Measurements from ENCODE around the gene SOD2. TPM values are rescaled to one million over a fixed set of nuclear protein-coding genes. Genes with fewer than 3 reads are reported as not detected.
"Not testable (repeated sequence)": the region's sequence is repeated elsewhere in the genome, so short reads cannot be mapped to it uniquely, and the experiment has no call there.

SOD2 gene
- total RNA-seq, 1 donor from 2014 or later = 63.1 TPM

DNA sequence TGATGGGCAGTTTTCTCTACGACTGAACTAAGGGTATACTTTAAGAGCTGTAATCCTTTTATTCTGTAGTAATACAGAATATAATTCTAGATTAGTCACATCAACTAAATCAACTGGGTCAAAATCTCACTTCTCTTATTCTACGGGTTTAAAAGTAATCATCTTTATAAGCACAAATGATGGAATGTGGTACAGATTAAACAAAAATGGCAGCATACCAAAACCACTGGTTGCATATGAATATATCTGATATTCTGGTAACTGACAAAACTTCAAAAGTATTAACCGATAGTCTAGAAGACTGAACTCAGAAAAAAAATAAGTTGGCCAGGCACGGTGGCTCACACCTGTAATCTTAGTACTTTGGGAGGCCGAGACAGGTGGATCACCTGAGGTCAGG lies 7.0 kb downstream of the SOD2 start:
- intact Hi-C loops (cut with micrococcal nuclease) = no loop called here

- intact Hi-C loops (cut with micrococcal nuclease) = no loop called here
Observed at GRCh38 chr6:159684013-159684304, 9.1 kb downstream of the SOD2 start.

GRCh38 chr6:159682810-159683209 lies 10.2 kb downstream of the SOD2 start:
- intact Hi-C loops (cut with micrococcal nuclease) = no loop called here

DNA sequence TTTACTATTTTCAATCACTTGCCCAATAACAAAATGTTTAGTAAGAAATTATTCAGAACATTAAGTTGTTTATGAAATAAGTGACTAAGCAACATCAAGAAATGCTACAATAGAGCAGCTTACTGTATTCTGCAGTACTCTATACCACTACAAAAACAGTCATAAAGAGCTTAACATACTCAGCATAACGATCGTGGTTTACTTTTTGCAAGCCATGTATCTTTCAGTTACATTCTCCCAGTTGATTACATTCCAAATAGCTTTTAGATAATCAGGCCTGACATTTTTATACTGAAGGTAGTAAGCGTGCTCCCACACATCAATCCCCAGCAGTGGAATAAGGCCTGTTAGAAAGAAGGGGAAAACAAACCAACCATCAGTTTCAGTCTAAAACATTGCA lies 10.7 kb downstream of the SOD2 start:
- intact Hi-C loops (cut with micrococcal nuclease) = no loop called here

- intact Hi-C loops (cut with micrococcal nuclease) = no loop called here
Observed at GRCh38 chr6:159681191-159681880, 11.7 kb downstream of the SOD2 start.

GRCh38 chr6:159680104-159680503 lies 12.9 kb downstream of the SOD2 start:
- intact Hi-C loops (cut with micrococcal nuclease) = no loop called here

- intact Hi-C loops (cut with micrococcal nuclease) = no loop called here
Observed at GRCh38 chr6:159679091-159680077, 13.7 kb downstream of the SOD2 start.

- intact Hi-C loops (cut with micrococcal nuclease) = no loop called here
Observed at GRCh38 chr6:159678574-159678973, 14.5 kb downstream of the SOD2 start.

GRCh38 chr6:159677506-159678165 lies 15.4 kb downstream of the SOD2 start:
- intact Hi-C loops (cut with micrococcal nuclease) = no loop called here

DNA sequence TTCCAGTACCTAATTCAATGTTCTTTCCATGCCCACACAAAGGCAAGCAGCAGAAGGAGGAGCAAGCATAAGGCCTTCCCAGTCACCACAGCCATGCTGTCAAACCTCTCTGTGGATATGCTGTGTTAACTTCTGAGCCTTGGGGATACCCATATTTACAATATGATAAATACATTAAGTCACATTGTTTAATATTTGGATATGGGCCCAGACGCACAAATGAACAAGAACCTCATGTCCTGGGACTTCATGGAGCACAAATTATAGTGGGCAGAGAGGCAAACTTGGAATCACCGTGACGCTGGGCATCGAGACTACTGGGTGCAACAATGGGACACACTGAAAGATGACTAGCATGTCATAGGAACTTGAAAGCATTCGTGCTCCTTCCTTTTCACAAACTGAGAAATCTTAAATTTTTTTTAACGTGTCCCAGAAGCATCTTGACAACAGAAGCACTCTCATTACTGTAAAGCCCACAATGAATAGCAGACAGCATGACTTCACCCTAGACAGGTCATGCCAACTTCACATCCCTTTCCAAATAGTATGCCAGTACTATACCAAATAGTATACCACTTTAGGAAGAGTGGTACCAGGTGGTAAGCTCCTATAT lies 16.0 kb downstream of the SOD2 start:
- intact Hi-C loops (cut with micrococcal nuclease) = no loop called here

- intact Hi-C loops (cut with micrococcal nuclease) = not testable (repeated sequence)
Observed at GRCh38 chr6:159676236-159676635, 16.8 kb downstream of the SOD2 start.

GRCh38 chr6:159665868-159666635 lies 27.0 kb downstream of the SOD2 start:
- intact Hi-C loops (cut with micrococcal nuclease) = no loop called here

DNA sequence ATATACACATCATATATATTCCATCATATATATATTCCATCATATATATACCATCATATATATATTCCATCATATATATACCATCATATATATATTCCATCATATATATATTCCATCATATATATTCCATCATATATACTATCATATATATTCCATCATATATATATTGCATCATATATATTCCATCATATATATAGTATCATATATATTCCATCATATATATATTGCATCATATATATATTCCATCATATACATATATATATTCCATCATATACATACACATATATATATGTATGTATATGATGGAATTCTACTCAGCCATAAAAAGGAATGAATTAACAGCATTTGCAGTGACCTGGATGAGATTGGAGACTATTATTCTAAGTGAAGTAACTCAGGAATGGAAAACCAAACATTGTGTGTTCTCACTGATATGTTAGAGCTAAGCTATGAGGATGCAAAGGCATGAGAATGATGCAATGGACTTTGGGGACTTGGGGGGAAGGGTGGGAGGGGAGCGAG lies 29.6 kb downstream of the SOD2 start:
- intact Hi-C loops (cut with micrococcal nuclease) = not testable (repeated sequence)

GRCh38 chr6:159661977-159662376 lies 31.1 kb downstream of the SOD2 start:
- intact Hi-C loops (cut with micrococcal nuclease) = not testable (repeated sequence)

GRCh38 chr6:159655409-159655988 lies 37.5 kb downstream of the SOD2 start:
- intact Hi-C loops (cut with micrococcal nuclease) = no loop called here

DNA sequence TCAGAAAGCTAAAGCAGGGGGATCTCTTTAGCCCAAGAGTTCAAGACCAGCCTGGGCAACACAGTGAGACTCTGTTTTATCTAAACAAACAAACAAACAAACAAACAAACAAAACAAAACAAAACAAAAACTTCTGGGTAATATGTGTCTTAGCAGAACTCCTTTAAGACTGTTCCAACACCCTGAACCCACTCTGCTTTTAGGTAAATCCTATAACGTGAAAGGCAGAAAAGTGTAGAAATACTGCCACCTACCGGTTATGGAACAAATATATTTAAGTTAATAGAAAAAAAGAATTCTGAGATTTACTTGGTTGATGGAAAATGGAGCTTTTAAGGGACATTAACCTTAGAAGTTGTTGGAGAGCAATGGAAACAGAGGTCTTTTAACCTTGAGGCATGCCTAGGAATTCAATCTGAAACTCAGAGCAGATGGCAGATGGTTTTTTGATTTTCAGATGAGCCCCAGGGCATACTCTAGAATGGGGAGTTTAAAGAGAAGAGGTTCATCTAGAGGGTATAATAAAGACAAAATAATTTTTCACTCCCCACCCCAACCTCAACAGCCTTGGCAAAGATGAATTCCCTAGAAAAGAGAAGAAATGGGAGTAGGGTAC lies 38.5 kb downstream of the SOD2 start:
- intact Hi-C loops (cut with micrococcal nuclease) = loop anchor here (1.0 kb wide), 4 partner anchors 21 to 485 kb away; partner anchors contain the start of gene FNDC1

GRCh38 chr6:159650314-159650713 lies 42.7 kb downstream of the SOD2 start:
- intact Hi-C loops (cut with micrococcal nuclease) = no loop called here

GRCh38 chr6:159649441-159649840 lies 43.6 kb downstream of the SOD2 start:
- intact Hi-C loops (cut with micrococcal nuclease) = no loop called here

DNA sequence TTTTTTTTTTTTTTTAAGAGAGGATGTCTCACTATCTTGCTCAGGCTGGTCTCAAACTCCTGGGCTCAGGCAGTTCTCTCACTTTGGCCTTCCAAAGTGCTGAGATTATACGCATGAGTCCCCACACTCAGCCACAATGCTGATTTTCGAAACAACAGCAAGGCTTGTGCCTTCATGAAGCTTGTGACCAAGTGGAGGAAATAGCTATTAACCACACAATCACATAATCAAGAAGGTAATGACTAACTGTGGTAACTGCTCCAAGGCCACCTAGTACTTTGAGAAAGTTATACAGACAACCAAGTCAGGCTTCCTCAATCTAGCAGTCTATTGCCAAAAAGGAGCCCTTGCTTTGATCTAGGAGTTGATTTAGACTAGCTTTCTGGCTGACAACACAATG lies 46.3 kb downstream of the SOD2 start:
- intact Hi-C loops (cut with micrococcal nuclease) = no loop called here

DNA sequence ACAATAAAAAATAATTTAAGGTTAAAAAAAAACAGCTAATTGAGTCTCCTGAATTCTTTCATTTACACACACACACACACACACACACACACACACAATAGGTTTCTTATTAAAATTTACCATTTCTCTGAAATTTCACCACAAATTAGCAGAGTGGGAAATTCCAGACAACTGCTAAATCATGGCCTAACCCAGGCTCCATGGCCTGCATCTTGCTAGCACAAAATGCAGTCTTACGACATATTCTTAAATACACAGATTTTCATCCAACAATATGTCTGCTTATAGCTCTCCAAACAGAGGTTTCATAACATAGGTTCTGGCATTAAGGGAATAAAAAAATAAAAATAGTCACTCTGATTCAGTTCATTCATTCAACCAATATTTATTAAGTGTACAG lies 46.9 kb downstream of the SOD2 start:
- intact Hi-C loops (cut with micrococcal nuclease) = no loop called here

All from T-helper 1 cell treated with Interleukin-12 subunit alpha and Interleukin-12 subunit beta and Interleukin-4 antibody, amounts not matched to agents 30 ng/mL and 1 ng/mL, for 36 hours (primary cell).